ENCODE data around the gene RALGPS1.

Gene RALGPS1

GRCh38 chr9:127224178-127224882, 309.7 kb downstream of the RALGPS1 start:
- peak; percentile 79 for DNase-seq (ENCODE audit: low read depth)

- peak; percentile 76 for DNase-seq (ENCODE audit: low read depth)
These were observed 310.5 kb downstream of the RALGPS1 start for GRCh38 chr9:127224883-127225739.

- DNase-seq (ENCODE audit: low read depth): no peak
These were observed 311.4 kb downstream of the RALGPS1 start for GRCh38 chr9:127225801-127226625.

GRCh38 chr9:127229691-127230417, 315.3 kb downstream of the RALGPS1 start:
- DNase-seq (ENCODE audit: low read depth): no peak

- DNase-seq (ENCODE audit: low read depth): peak; percentile 36
These were observed 317.1 kb downstream of the RALGPS1 start for GRCh38 chr9:127231666-127232065.

GRCh38 chr9:127232833-127233549, 318.4 kb downstream of the RALGPS1 start:
- no peak for DNase-seq (ENCODE audit: low read depth)

GRCh38 chr9:127233550-127233949, 319.0 kb downstream of the RALGPS1 start:
- no peak for DNase-seq (ENCODE audit: low read depth)

GRCh38 chr9:127233989-127234388, 319.4 kb downstream of the RALGPS1 start:
- DNase-seq (ENCODE audit: low read depth): no peak

- DNase-seq (ENCODE audit: low read depth): no peak
These were observed 323.2 kb downstream of the RALGPS1 start for GRCh38 chr9:127237801-127238200.

- DNase-seq (ENCODE audit: low read depth): no peak
These were observed 326.8 kb downstream of the RALGPS1 start for GRCh38 chr9:127241354-127241753.

- peak; percentile 90 for DNase-seq (ENCODE audit: low read depth)
These were observed 330.3 kb downstream of the RALGPS1 start for GRCh38 chr9:127244609-127245601.

GRCh38 chr9:127245637-127246164, 331.1 kb downstream of the RALGPS1 start:
- no peak for DNase-seq (ENCODE audit: low read depth)

- no peak for DNase-seq (ENCODE audit: low read depth)
These were observed 333.7 kb downstream of the RALGPS1 start for GRCh38 chr9:127248241-127248640.

- DNase-seq (ENCODE audit: low read depth): no peak
These were observed 335.3 kb downstream of the RALGPS1 start for GRCh38 chr9:127249877-127250276.

GRCh38 chr9:127250896-127251391, 336.4 kb downstream of the RALGPS1 start:
- DNase-seq (ENCODE audit: low read depth): no peak

GRCh38 chr9:127252410-127253318, 338.1 kb downstream of the RALGPS1 start:
- peak; percentile 11 for DNase-seq (ENCODE audit: low read depth)

GRCh38 chr9:127253446-127253845, 338.9 kb downstream of the RALGPS1 start:
- no peak for DNase-seq (ENCODE audit: low read depth)

- no peak for DNase-seq (ENCODE audit: low read depth)
These were observed 341.1 kb downstream of the RALGPS1 start for GRCh38 chr9:127255692-127256091.

All from amniotic epithelial cell (primary cell).